MM.1S (cell line): ENCODE results near the gene FOXN3.

Experiments used
- DNase-seq: peaks from one replicate; pipeline ENCODE4 v3.0.0-alpha.2; 2015
- H2AFZ ChIP-seq: fragments of 300-600 bp; sonication (generic); 2 replicates; pipeline ENCODE4 v1.6.0; 2016; ENCODE audit warnings: antibody characterized with exemption, low read length
- H3F3A ChIP-seq: fragments of 300-600 bp; sonication (generic); 2 replicates; pipeline ENCODE4 v1.6.1; 2016; ENCODE audit warnings: mild to moderate bottlenecking, antibody characterized with exemption, low read length, moderate library complexity, mixed read lengths; ENCODE audit not compliant: insufficient read depth
- H3K27ac ChIP-seq: fragments of 300-600 bp; sonication (generic); 2 replicates; pipeline ENCODE4 v1.5.1; 2016; ENCODE audit warnings: mild to moderate bottlenecking, low read length
- H3K27me3 ChIP-seq: fragments of 300-600 bp; sonication (generic); replicated peaks from 2 replicates; pipeline ENCODE4 v1.6.0; 2016; ENCODE audit warnings: low read length; ENCODE audit not compliant: insufficient read depth
- H3K36me3 ChIP-seq: fragments of 300-600 bp; sonication (generic); replicated peaks from 2 replicates; pipeline ENCODE4 v1.6.1; 2016; ENCODE audit warnings: mild to moderate bottlenecking, low read length, mixed read lengths; ENCODE audit not compliant: insufficient read depth
- H3K4me1 ChIP-seq: fragments of 300-600 bp; sonication (generic); 2 replicates; pipeline ENCODE4 v1.6.1; 2016; ENCODE audit warnings: low read length, mixed read lengths
- H3K4me2 ChIP-seq: fragments of 300-600 bp; sonication (generic); 2 replicates; pipeline ENCODE4 v1.6.0; 2016; ENCODE audit warnings: low read depth, low read length
- H3K4me3 ChIP-seq: fragments of 300-600 bp; sonication (generic); 2 replicates; pipeline ENCODE4 v1.5.1; 2016; ENCODE audit warnings: low read length, mixed read lengths
- H3K79me2 ChIP-seq: fragments of 300-600 bp; sonication (generic); 2 replicates; pipeline ENCODE4 v1.6.1; 2016; ENCODE audit warnings: mixed run types, low read length, mixed read lengths
- H3K9ac ChIP-seq: fragments of 300-600 bp; sonication (generic); 2 replicates; pipeline ENCODE4 v1.6.1; 2016; ENCODE audit warnings: low read length, mixed read lengths
- H3K9me2 ChIP-seq: fragments of 300-600 bp; sonication (generic); replicated peaks from 2 replicates; pipeline ENCODE4 v1.6.1; 2016; ENCODE audit warnings: mild to moderate bottlenecking, low read length, mixed read lengths; ENCODE audit not compliant: insufficient read depth
- H3K9me3 ChIP-seq: fragments of 300-600 bp; sonication (generic); replicated peaks from 2 replicates; pipeline ENCODE4 v1.6.1; 2016; ENCODE audit warnings: mild to moderate bottlenecking, low read length, mixed read lengths; ENCODE audit not compliant: insufficient read depth
- H4K20me1 ChIP-seq: fragments of 300-600 bp; sonication (generic); 2 replicates; pipeline ENCODE4 v1.6.1; 2016; ENCODE audit warnings: mild to moderate bottlenecking, low read length, moderate library complexity, mixed read lengths; ENCODE audit not compliant: insufficient read depth
- CTCF ChIP-seq: fragments of 300-600 bp; sonication (generic); IDR thresholded peaks from 2 replicates; pipeline ENCODE4 v1.5.1; 2016; ENCODE audit warnings: antibody characterized with exemption, low read length, mixed read lengths
- EZH2 ChIP-seq: fragments of 300-600 bp; sonication (generic); optimal IDR thresholded peaks from 2 replicates; pipeline ENCODE3; 2017; ENCODE audit warnings: low read depth, mild to moderate bottlenecking, antibody characterized with exemption, low read length, mixed read lengths
- EZH2phosphoT487 ChIP-seq: fragments of 300-600 bp; sonication (generic); IDR thresholded peaks from 2 replicates; pipeline ENCODE4 v1.6.1; 2018; ENCODE audit warnings: antibody characterized with exemption, low read length

The FOXN3 gene

GRCh38 chr14:89268514-89268913 lies 148.5 kb downstream of the FOXN3 start:
- no peak for DNase-seq
- H3K27me3 ChIP-seq: no peaks in the 10 kb centered on the region
- H3K4me2 ChIP-seq: no peak overlapping the region
- no peaks in the 10 kb centered on the region for H4K20me1 ChIP-seq
- no peaks in the 10 kb centered on the region for H3F3A ChIP-seq
- H3K9me2 ChIP-seq: no peaks in the 10 kb centered on the region
- H3K27ac ChIP-seq: no peak overlapping the region
- no peak for TF ChIP-seq EZH2
- TF ChIP-seq CTCF: no peak
- no peak for TF ChIP-seq EZH2phosphoT487
- H3K36me3 ChIP-seq: no peaks in the 10 kb centered on the region
- H3K9ac ChIP-seq: no peak overlapping the region
- H2AFZ ChIP-seq: no peak overlapping the region
- H3K4me1 ChIP-seq: no peaks in the 10 kb centered on the region
- no peak overlapping the region for H3K4me3 ChIP-seq
- H3K79me2 ChIP-seq: peaks cover 66% of the 10 kb centered on the region
- no peaks in the 10 kb centered on the region for H3K9me3 ChIP-seq

DNA sequence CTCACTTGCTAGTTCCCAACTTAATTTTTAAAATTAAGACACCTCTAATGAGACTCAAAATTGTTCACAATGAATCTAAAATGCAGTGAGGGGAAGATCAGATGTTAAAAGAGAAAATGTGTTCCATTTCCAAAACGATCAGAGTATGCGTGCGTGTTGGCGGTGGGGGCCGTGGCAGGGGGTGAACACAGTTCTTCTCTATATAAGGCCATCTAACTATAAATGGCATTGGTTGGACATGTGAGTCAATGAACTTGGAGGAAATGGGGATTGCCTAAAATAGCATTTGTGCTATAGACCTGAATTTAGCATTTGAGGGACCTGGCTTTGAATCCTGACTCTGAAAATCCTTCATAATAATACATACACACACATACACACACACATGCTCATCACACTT lies 149.4 kb downstream of the FOXN3 start:
- Histone ChIP-seq H3K9me2 (no peaks in the 10 kb centered on the region), H3F3A (no peaks in the 10 kb centered on the region), H3K79me2 (peaks cover 60% of the 10 kb centered on the region), H3K9me3 (no peaks in the 10 kb centered on the region), H3K4me3 (no peak overlapping the region), H3K27ac (no peak overlapping the region), H2AFZ (no peak overlapping the region), H3K36me3 (no peaks in the 10 kb centered on the region), H3K27me3 (no peaks in the 10 kb centered on the region), H4K20me1 (no peaks in the 10 kb centered on the region), H3K9ac (no peak overlapping the region), H3K4me1 (no peaks in the 10 kb centered on the region), H3K4me2 (no peak overlapping the region)
- DNase-seq: no peak
- TF ChIP-seq CTCF (no peak), EZH2 (no peak), EZH2phosphoT487 (no peak)

- DNase-seq: no peak
- H2AFZ ChIP-seq: no peak overlapping the region
- no peaks in the 10 kb centered on the region for H3F3A ChIP-seq
- no peaks in the 10 kb centered on the region for H4K20me1 ChIP-seq
- no peaks in the 10 kb centered on the region for H3K36me3 ChIP-seq
- no peak overlapping the region for H3K4me2 ChIP-seq
- H3K27ac ChIP-seq: no peak overlapping the region
- TF ChIP-seq CTCF: no peak
- no peak for TF ChIP-seq EZH2phosphoT487
- TF ChIP-seq EZH2: no peak
- H3K9me2 ChIP-seq: no peaks in the 10 kb centered on the region
- no peak overlapping the region for H3K4me3 ChIP-seq
- no peaks in the 10 kb centered on the region for H3K27me3 ChIP-seq
- H3K4me1 ChIP-seq: no peaks in the 10 kb centered on the region
- peaks cover 62% of the 10 kb centered on the region for H3K79me2 ChIP-seq
- no peak overlapping the region for H3K9ac ChIP-seq
- H3K9me3 ChIP-seq: no peaks in the 10 kb centered on the region
These were observed 149.9 kb downstream of the FOXN3 start for GRCh38 chr14:89267163-89267562.
